Measurements from ENCODE around the gene L1CAM. TPM values are rescaled to one million over a fixed set of nuclear protein-coding genes. Genes with fewer than 3 reads are reported as not detected.

L1CAM gene
- total and polyA plus RNA-seq, 8 donors = 0.84 to 3.9 (median 1.2) TPM

DNA sequence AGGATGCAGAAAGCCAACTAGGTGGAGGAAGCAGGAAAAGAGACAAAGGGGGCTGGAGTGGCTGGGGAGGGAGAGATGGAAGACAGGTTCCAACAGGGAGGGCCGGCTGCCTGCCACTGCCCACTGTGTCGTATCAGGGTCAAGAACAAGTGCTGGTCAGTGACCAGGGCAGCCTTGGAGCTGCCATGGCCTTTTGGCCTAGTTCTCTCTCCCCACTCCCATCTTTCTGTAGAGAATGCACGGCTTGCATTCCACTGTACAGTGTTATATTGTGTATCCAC is 11.9 kb downstream of the L1CAM start:
- WGBS, 2 donors = 41 to 44% methylated on average over 3 of the region's 3 CpGs

DNA sequence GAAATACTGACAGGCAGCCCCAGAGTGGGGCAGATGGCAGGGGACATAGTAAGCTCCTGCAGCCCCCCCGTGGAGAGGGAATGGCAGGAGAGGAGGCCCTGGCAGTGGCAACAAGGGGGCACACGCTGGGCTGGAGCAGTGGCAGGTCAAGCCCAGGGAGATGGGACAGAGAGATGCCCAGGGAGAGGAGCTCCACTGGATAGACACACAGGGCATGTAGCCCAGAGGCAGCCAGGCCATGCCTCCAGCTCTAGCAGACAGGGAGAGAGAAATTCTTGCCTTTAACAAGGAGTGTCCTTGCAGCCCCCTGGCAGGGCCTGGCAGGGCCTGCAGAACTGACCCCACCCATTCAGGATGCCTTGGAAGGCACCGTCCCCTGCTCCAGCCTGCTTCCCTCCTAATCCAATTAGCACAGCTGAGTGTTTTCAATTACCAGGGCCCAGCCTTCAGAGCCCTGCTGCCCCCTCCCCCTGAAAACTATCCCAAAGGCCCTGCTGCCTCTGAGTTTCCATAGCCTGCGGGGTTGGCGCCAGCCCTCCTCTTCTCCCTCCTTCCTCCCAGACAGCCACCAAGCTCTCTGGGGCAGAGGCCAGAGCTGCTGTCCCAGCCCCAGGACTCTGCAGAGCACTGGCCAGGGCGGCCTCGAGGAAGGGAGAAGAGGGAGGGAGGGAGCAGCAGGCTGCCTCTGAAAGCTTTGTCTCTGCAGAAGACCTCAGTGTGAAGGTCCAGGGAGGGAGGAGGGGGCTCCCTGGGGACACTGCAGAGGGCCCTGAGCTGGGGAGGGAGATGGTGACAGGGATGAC is 12.5 kb downstream of the L1CAM start:
- intact Hi-C loops (cut with DNase I) = loop anchor here in 1 of 3 donors (10.0 kb wide), 2 partner anchors 59 to 61 kb away; partner anchors contain the start of gene NAA10
- TF ChIP-seq, protein P1, sequence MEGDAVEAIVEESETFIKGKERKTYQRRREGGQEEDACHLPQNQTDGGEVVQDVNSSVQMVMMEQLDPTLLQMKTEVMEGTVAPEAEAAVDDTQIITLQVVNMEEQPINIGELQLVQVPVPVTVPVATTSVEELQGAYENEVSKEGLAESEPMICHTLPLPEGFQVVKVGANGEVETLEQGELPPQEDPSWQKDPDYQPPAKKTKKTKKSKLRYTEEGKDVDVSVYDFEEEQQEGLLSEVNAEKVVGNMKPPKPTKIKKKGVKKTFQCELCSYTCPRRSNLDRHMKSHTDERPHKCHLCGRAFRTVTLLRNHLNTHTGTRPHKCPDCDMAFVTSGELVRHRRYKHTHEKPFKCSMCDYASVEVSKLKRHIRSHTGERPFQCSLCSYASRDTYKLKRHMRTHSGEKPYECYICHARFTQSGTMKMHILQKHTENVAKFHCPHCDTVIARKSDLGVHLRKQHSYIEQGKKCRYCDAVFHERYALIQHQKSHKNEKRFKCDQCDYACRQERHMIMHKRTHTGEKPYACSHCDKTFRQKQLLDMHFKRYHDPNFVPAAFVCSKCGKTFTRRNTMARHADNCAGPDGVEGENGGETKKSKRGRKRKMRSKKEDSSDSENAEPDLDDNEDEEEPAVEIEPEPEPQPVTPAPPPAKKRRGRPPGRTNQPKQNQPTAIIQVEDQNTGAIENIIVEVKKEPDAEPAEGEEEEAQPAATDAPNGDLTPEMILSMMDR (IDR thresholded peaks at IDR 0.05) = no peak
- ATAC-seq = no peak
- H3K36me3 ChIP-seq = no peaks in the 10 kb centered on the region
- no peaks in the 10 kb centered on the region for H3K9me3 ChIP-seq
- no peak overlapping the region for H3K27ac ChIP-seq
- WGBS, 2 donors = 35 to 36% methylated on average over 6 to 7 of the region's 7 CpGs
- peak in 1 of 6 donors; percentile 39 for DNase-seq
- no peaks in the 10 kb centered on the region for H3K4me1 ChIP-seq
- FAIRE-seq = no peak
- H3K4me3 ChIP-seq = no peak overlapping the region
- peaks cover 0 to 6% (median 0%) of the 10 kb centered on the region in 4 donors for H3K27me3 ChIP-seq

More for the DNA sequence above, 11.9 kb downstream of the L1CAM start:
- Histone ChIP-seq H3K4me1 (no peaks in the 10 kb centered on the region), H3K36me3 (no peaks in the 10 kb centered on the region), H3K27me3 (peaks cover 0 to 6% (median 0%) of the 10 kb centered on the region in 4 donors), H3K27ac (no peak overlapping the region), H3K4me3 (no peak overlapping the region), H3K9me3 (no peaks in the 10 kb centered on the region)
- intact Hi-C loops (cut with DNase I) = loop anchor here in 1 of 3 donors (10.0 kb wide), 2 partner anchors 59 to 61 kb away; partner anchors contain the start of gene NAA10
- ATAC-seq = no peak
- DNase-seq = no peak
- TF ChIP-seq, protein P1 (IDR thresholded peaks at IDR 0.05) = no peak
- FAIRE-seq = no peak

DNA sequence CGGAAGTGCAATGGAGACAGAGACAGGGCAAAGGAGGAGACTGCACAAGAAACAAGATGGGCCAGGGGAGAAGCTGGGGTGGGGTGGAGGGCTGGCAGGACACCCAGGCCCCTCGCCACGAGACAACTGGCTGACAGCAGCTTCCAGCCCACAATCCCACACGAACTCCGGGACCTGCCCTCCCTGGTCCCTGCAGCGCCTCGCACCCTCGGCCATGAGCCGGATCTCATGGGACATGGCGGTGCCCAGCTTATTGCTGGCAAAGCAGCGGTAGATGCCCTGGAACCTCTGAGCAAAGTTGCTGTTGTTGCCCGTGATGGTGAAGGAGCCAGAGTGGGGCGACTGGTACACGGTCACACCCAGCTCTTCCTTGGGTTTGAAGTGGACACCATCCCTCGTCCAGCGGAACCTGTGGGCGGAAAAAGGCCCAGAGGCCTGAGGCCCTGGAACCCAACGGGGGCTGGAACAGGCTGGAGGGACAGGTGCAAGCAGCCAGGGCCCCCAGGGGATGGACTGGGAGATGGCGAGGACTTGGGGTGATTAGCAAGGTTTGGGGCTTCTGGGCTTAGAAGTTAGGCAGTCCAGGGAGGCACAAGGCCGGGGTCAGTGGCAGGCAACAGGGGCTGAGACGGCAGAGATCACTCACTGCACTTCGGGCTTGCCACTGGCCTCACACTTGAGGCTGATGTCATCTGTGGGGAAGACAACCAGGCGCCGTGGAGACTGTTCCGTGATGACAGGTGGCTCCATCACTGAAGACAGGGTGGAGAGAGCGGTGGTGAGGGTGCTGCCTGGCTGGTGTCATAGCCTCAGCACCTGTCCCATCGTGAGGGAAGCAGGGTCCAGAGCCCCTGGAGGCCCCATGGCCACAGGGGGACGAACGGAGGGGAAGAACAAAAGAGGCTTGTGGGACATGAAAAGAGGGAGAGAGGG is 13.8 kb downstream of the L1CAM start:
- Histone ChIP-seq H3K36me3 (no peaks in the 10 kb centered on the region), H3K4me3 (no peak overlapping the region), H3K9me3 (no peaks in the 10 kb centered on the region), H3K27me3 (peaks cover 0 to 4% (median 0%) of the 10 kb centered on the region in 4 donors), H3K27ac (no peak overlapping the region), H3K4me1 (no peaks in the 10 kb centered on the region)
- no peak for FAIRE-seq
- peak in 1 of 6 donors; percentile 64 for DNase-seq
- intact Hi-C loops (cut with DNase I) = loop anchor here in 1 of 3 donors (10.0 kb wide), 2 partner anchors 57 to 63 kb away; partner anchors contain the start of gene NAA10
- no peak for ATAC-seq
- 60 to 62% methylated on average over 28 to 29 of the region's 29 CpGs for WGBS, 2 donors
- TF ChIP-seq, protein P1 (IDR thresholded peaks at IDR 0.05) = no peak

DNA sequence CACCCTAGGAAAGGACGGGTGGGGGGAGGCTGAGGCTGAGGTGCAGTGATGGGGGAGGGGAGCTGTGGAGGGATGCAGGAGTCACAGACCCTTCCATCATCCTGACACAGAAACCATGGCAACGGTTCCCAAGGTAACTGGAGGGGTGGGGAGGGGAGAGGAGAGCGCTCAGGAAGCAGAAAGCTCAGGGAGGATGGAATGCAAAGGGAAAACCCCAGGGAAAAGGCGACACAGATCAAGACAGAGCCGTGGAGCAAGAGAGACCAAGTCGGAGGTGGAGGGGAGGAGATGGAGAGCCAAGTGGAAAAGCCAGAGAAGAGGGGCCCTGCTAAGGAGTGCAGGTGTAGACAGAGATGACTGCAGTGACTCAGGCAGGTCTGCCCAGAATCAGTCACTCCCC is 14.5 kb downstream of the L1CAM start:
- no peak overlapping the region for H3K4me3 ChIP-seq
- no peak for FAIRE-seq
- intact Hi-C loops (cut with DNase I) = loop anchor here in 1 of 3 donors (10.0 kb wide), 2 partner anchors 57 to 63 kb away; partner anchors contain the start of gene NAA10
- peaks cover 0 to 8% (median 0%) of the 10 kb centered on the region in 4 donors for H3K27me3 ChIP-seq
- H3K4me1 ChIP-seq = no peaks in the 10 kb centered on the region
- TF ChIP-seq, protein P1 (IDR thresholded peaks at IDR 0.05) = no peak
- H3K36me3 ChIP-seq = no peaks in the 10 kb centered on the region
- ATAC-seq = no peak
- H3K27ac ChIP-seq = no peak overlapping the region
- H3K9me3 ChIP-seq = no peaks in the 10 kb centered on the region
- DNase-seq = no peak
- 20 to 30% methylated on average over 6 of the region's 6 CpGs for WGBS, 2 donors
